Skeletal muscle tissue (tissue), 1 donor: ENCODE data around the gene YEATS2. TPM values are rescaled to one million over a fixed set of nuclear protein-coding genes. Genes with fewer than 3 reads are reported as not detected.

ENCODE experiments used
- total RNA-seq: library from RNA; depleted of rRNA; stranded (reverse); fragments of >200 nt; gene quantifications from one replicate; pipeline ENCODE4 v1.2.3, GENCODE V29; 2014

YEATS2 gene
- total RNA-seq, 1 donor from 2014 or later, result 21.4 TPM

Other genes with a start within 250 kb of the YEATS2 start
- 1.0 TPM for gene KLHL6, start 142.1 kb upstream of the YEATS2 start, total RNA-seq
- 178 TPM for gene KLHL24, start 62.2 kb upstream of the YEATS2 start, total RNA-seq
- gene MAP6D1, start 127.8 kb downstream of the YEATS2 start, total RNA-seq, result 14.1 TPM
- 35.0 TPM for gene PARL, start 187.1 kb downstream of the YEATS2 start, total RNA-seq